Hair follicular keratinocyte (primary cell): ENCODE measurements around the gene MAGEA9B. TPM values are rescaled to one million over a fixed set of nuclear protein-coding genes. Genes with fewer than 3 reads are reported as not detected.

Source experiments
- total RNA-seq: library from RNA; depleted of rRNA; stranded (reverse); fragments of >200 nt; gene quantifications from 2 replicates; pipeline ENCODE4 v1.2.3, GENCODE V29; 2015

MAGEA9B gene, protein sequence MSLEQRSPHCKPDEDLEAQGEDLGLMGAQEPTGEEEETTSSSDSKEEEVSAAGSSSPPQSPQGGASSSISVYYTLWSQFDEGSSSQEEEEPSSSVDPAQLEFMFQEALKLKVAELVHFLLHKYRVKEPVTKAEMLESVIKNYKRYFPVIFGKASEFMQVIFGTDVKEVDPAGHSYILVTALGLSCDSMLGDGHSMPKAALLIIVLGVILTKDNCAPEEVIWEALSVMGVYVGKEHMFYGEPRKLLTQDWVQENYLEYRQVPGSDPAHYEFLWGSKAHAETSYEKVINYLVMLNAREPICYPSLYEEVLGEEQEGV
- not detected in 2 replicates for total RNA-seq

GRCh38 chrX:149587359-149587758 lies at the start of gene MAGEA9B:
Gene MAGEA9B (minus strand): TSS chrX:149587459. CDS start chrX:149583179, 4,280 bp downstream.

DNA sequence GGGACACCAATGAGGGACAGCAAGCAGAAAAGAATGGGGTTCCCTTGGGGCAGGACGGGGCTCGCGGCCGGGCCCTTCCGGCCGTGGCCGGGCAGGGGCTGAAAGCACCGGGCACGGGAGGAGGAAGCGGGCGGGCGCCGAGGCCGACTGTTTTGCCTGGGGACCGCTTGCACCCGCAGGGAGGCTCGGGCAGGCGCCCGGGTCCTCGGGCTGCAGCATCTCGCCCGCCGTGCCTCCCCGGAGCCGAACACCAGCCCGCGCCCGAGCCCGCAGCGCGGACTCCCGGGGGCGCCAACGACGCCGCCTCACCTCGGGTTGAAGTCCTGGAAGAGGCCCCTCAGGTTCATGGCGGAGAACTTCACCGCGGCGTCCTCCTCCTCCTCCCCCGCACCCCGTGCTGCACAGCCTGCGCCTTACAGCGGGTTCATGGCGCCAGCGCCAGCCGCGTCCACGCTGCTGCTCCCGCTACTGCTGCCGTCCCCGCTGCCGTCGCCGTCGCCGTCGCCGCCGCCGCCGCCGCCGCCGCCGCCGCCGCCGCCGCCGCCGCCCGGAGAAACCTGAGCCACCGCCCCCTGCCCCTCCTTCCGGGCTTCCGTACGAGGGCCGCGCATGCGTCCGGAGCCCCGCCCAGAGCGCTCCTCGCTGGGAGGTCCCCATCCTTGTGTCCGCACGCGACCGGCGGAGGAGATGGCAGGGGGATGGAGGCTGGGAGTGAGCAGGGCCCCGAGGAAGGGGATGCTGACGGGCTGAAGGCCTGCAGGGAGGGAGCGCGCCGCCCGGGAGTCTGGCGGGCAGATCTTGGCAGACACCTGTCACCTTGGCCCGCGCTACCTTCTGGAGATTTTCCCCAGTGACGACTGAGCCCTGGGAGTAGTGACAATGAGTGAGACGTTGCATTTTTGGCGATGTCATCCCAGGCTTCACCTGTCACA lies 44.2 kb upstream of the MAGEA9B start, which contains the start of gene TMEM185A:
TMEM185A (minus strand) TSS at position 559 of the 932 bp plus-strand sequence; CDS start at position 347, 212 bp downstream.

GRCh38 chrX:149595214-149595613 lies 8.0 kb upstream of the MAGEA9B start, which contains the start of gene HSFX2:
Gene HSFX2 (minus strand): TSS chrX:149595314. CDS start chrX:149594700, 614 bp downstream.

DNA sequence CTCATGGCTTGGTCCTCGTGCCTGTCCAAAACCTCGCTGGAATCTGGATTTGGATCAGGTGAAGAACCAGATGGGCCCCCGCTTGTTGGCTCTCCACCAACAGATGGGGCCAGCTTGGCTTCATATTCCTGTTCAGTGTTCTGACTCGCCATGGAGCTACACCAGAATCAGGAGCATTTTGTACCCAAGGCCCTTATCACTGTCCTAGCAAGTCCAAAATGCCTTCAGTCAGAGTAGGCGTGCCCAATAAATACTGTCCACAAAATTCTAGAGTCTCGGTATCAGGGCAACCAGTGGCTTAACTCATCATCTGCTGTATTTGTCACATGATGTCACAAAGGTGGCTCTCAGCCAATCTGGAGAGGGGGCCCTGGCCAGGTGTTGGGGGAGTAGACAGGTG lies 37.6 kb downstream of the MAGEA9B start, which contains the start of gene HSFX3:
HSFX3 (minus strand) TSS at position 224 of the 400 bp plus-strand sequence; CDS start at position 152, 72 bp downstream.

GRCh38 chrX:149540621-149541520 lies 46.4 kb downstream of the MAGEA9B start, which contains the start of gene EOLA1:
Gene EOLA1 (plus strand): TSS chrX:149541012. CDS start chrX:149545631, 4,619 bp downstream.

Other genes starting within 250 kb of the MAGEA9B start
- gene IDS, start 82.2 kb downstream of the MAGEA9B start, total RNA-seq: 18.5 and 24.5 TPM in 2 replicates
- 7.1 and 11.4 TPM in 2 replicates for gene EOLA1, start 46.4 kb downstream of the MAGEA9B start, total RNA-seq
- gene HSFX3, start 37.5 kb downstream of the MAGEA9B start, total RNA-seq: not detected in 2 replicates
- not detected in 2 replicates for gene HSFX2, start 7.9 kb upstream of the MAGEA9B start, total RNA-seq
- gene TMEM185A, start 44.3 kb upstream of the MAGEA9B start, total RNA-seq: 8.1 and 8.5 TPM in 2 replicates
- not detected in 2 replicates for gene MAGEA11, start 124.6 kb upstream of the MAGEA9B start, total RNA-seq
- 0.08 TPM in 2 replicates for gene HSFX1, start 186.6 kb upstream of the MAGEA9B start, total RNA-seq
- not detected in 2 replicates for gene MAGEA9, start 194.5 kb upstream of the MAGEA9B start, total RNA-seq